SU-DHL-6 (cell line): Measurements from ENCODE around the gene FBXL2.

Source experiments
- H2AFZ ChIP-seq: fragments of 200-600 bp; sonication (generic); 2 replicates; pipeline ENCODE4 v1.6.1; 2014; ENCODE audit warnings: low read depth, mild to moderate bottlenecking, moderate library complexity, mixed read lengths, antibody characterized with exemption, low read length; ENCODE audit not compliant: severe bottlenecking
- H3F3A ChIP-seq: fragments of 200-600 bp; shearing (Covaris generic); 2 replicates; pipeline ENCODE4 v1.6.0; 2016; ENCODE audit warnings: antibody characterized with exemption, mild to moderate bottlenecking; ENCODE audit not compliant: insufficient read depth
- H3K27ac ChIP-seq: fragments of 200-600 bp; sonication (generic); 2 replicates; pipeline ENCODE4 v1.5.1; 2016; ENCODE audit warnings: low read depth, mild to moderate bottlenecking, low read length, moderate library complexity, mixed read lengths
- H3K27me3 ChIP-seq: fragments of 200-600 bp; sonication (generic), shearing (Covaris generic); 2 replicates; pipeline ENCODE4 v1.6.0; 2014; ENCODE audit warnings: mild to moderate bottlenecking, low read length
- H3K36me3 ChIP-seq: fragments of 200-600 bp; sonication (generic); 2 replicates; pipeline ENCODE4 v1.6.1; 2014; ENCODE audit warnings: mild to moderate bottlenecking, low read length, mixed read lengths
- H3K4me2 ChIP-seq: fragments of 300-600, 200-600 bp; shearing (Covaris generic), sonication (generic); 2 replicates; pipeline ENCODE4 v1.6.0; 2014; ENCODE audit warnings: low read length, low read depth, mild to moderate bottlenecking; ENCODE audit not compliant: poor library complexity, severe bottlenecking
- H3K4me3 ChIP-seq: fragments of 200-600 bp; sonication (generic); 2 replicates; pipeline ENCODE4 v1.5.1; 2014; ENCODE audit warnings: antibody characterized with exemption, low read length, mild to moderate bottlenecking, mixed read lengths; ENCODE audit not compliant: insufficient read depth, poor library complexity, severe bottlenecking
- H3K79me2 ChIP-seq: fragments of 200-600 bp; sonication (generic); 2 replicates; pipeline ENCODE4 v1.6.1; 2014; ENCODE audit warnings: mild to moderate bottlenecking, low read length, moderate library complexity; ENCODE audit not compliant: insufficient read depth
- H3K9ac ChIP-seq: fragments of 200-600 bp; sonication (generic); 2 replicates; pipeline ENCODE4 v1.7.0; 2014; ENCODE audit warnings: mild to moderate bottlenecking, low read length
- H3K9me2 ChIP-seq: fragments of 200-600 bp; sonication (generic); replicated peaks from 2 replicates; pipeline ENCODE4 v1.6.1; 2014; ENCODE audit warnings: low read length; ENCODE audit not compliant: insufficient read depth
- H3K9me3 ChIP-seq: fragments of 200-600 bp; sonication (generic); 2 replicates; pipeline ENCODE4 v1.6.1; 2014; ENCODE audit warnings: low read length, mixed read lengths; ENCODE audit not compliant: insufficient read depth
- H4K20me1 ChIP-seq: fragments of 200-600 bp; sonication (generic); 2 replicates; pipeline ENCODE4 v1.6.1; 2014; ENCODE audit warnings: low read depth, mild to moderate bottlenecking, antibody characterized with exemption, low read length, moderate library complexity, mixed read lengths
- CTCF ChIP-seq: fragments of 200-600 bp; sonication (generic); IDR thresholded peaks from one replicate; pipeline ENCODE4 v1.5.1; 2017; ENCODE audit warnings: antibody characterized with exemption, mild to moderate bottlenecking, low read length, moderate library complexity; ENCODE audit not compliant: insufficient read depth, poor library complexity, severe bottlenecking
- EZH2phosphoT487 ChIP-seq: fragments of 200-600 bp; sonication (generic), shearing (Covaris generic); conservative IDR thresholded peaks from 2 replicates; pipeline ENCODE4 v1.6.1; 2018; ENCODE audit warnings: mild to moderate bottlenecking, antibody characterized with exemption, low read length, moderate library complexity, mixed read lengths

Gene FBXL2

GRCh38 chr3:33420966-33421365 lies 143.7 kb downstream of the FBXL2 start:
- Histone ChIP-seq H3K36me3 (peaks cover 42% of the 10 kb centered on the region), H3K27ac (no peak overlapping the region), H3K9ac (no peak overlapping the region), H3K79me2 (peaks cover 68% of the 10 kb centered on the region), H4K20me1 (peaks cover 15% of the 10 kb centered on the region; the same call in 1 of the 2 replicates), H3K9me2 (no peaks in the 10 kb centered on the region), H2AFZ (no peak overlapping the region), H3K27me3 (no peaks in the 10 kb centered on the region), H3F3A (no peaks in the 10 kb centered on the region), H3K4me3 (no peak overlapping the region), H3K9me3 (no peaks in the 10 kb centered on the region), H3K4me2 (no peak overlapping the region)
- TF ChIP-seq EZH2phosphoT487 = no peak
- no peak for TF ChIP-seq CTCF

- no peak overlapping the region for H2AFZ ChIP-seq
Observed at GRCh38 chr3:33424606-33425452, 147.6 kb downstream of the FBXL2 start.

DNA sequence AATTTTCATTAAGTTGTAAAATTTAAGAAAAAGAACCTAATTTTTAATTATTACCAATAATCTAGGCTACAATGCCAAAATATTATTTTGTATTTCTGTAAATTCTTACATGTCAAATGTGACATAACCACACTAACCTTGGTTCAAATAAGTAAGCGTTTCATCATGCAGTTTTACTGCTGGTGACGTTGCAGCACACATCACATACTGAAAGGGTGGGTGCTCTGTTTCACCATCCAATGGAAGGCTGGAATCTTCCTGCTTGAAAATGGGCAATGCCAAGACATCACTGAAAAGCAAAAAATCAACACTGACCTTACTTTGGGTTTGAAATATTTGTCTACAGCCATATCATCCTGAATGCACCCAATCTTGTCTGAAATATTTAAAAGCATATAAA lies 148.2 kb downstream of the FBXL2 start:
- Histone ChIP-seq H3K4me2 (no peak overlapping the region), H3K27ac (no peak overlapping the region), H3K9me2 (no peaks in the 10 kb centered on the region), H2AFZ (no peak overlapping the region), H3K36me3 (peaks cover 24% of the 10 kb centered on the region), H3F3A (no peaks in the 10 kb centered on the region), H3K9ac (no peak overlapping the region), H4K20me1 (peaks cover 29% of the 10 kb centered on the region), H3K4me3 (no peak overlapping the region), H3K9me3 (no peaks in the 10 kb centered on the region), H3K79me2 (peaks cover 94% of the 10 kb centered on the region), H3K27me3 (no peaks in the 10 kb centered on the region)
- TF ChIP-seq EZH2phosphoT487 = no peak
- no peak for TF ChIP-seq CTCF

More at GRCh38 chr3:33424606-33425452, 147.6 kb downstream of the FBXL2 start:
- Histone ChIP-seq H3K9me2 (no peaks in the 10 kb centered on the region), H3K9me3 (no peaks in the 10 kb centered on the region), H3K27me3 (no peaks in the 10 kb centered on the region), H3K4me2 (no peak overlapping the region), H3K4me3 (no peak overlapping the region), H3K79me2 (peaks cover 87% of the 10 kb centered on the region), H3K9ac (no peak overlapping the region), H4K20me1 (peaks cover 27% of the 10 kb centered on the region), H3K36me3 (peaks cover 24% of the 10 kb centered on the region), H3K27ac (no peak overlapping the region), H3F3A (no peaks in the 10 kb centered on the region)
- TF ChIP-seq EZH2phosphoT487 = no peak
- TF ChIP-seq CTCF = no peak
